GM13976 (cell line): ENCODE results near the gene TMEM186.

ENCODE experiments used
- DNase-seq: peaks from one replicate; pipeline ENCODE4 v3.0.0; 2012; ENCODE audit warnings: low spot score
- in situ Hi-C: fragments of 300-500 bp; cut with MboI; formaldehyde crosslinking; loops from one replicate; pipeline ENCODE4 v1.12.0; 2022; ENCODE audit warnings: low sequenced_read_pairs, mixed read lengths, inconsistent platforms; ENCODE audit not compliant: unreplicated experiment
- TF ChIP-seq, protein P1 (sequence below): IDR thresholded peaks from 2 replicates; pipeline ENCODE4 v1.5.1; 2012; ENCODE audit warnings: borderline replicate concordance, mild to moderate bottlenecking; ENCODE audit not compliant: insufficient read depth; ENCODE audit errors: extremely low read depth, missing control alignments, control extremely low read depth

The TMEM186 gene

GRCh38 chr16:8819411-8820034 is 22.1 kb upstream of the TMEM186 start:
- no peak for DNase-seq
- in situ Hi-C loops, result no loop called here
- TF ChIP-seq, protein P1, sequence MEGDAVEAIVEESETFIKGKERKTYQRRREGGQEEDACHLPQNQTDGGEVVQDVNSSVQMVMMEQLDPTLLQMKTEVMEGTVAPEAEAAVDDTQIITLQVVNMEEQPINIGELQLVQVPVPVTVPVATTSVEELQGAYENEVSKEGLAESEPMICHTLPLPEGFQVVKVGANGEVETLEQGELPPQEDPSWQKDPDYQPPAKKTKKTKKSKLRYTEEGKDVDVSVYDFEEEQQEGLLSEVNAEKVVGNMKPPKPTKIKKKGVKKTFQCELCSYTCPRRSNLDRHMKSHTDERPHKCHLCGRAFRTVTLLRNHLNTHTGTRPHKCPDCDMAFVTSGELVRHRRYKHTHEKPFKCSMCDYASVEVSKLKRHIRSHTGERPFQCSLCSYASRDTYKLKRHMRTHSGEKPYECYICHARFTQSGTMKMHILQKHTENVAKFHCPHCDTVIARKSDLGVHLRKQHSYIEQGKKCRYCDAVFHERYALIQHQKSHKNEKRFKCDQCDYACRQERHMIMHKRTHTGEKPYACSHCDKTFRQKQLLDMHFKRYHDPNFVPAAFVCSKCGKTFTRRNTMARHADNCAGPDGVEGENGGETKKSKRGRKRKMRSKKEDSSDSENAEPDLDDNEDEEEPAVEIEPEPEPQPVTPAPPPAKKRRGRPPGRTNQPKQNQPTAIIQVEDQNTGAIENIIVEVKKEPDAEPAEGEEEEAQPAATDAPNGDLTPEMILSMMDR, result no peak

GRCh38 chr16:8818504-8819270 is 21.2 kb upstream of the TMEM186 start:
- DNase-seq, result peak; percentile 79
- TF ChIP-seq, protein P1, result no peak
- in situ Hi-C loops, result no loop called here

GRCh38 chr16:8816967-8817655 is 19.7 kb upstream of the TMEM186 start:
- TF ChIP-seq, protein P1, result no peak
- in situ Hi-C loops, result no loop called here
- DNase-seq, result no peak

- DNase-seq, result no peak
- TF ChIP-seq, protein P1, result no peak
- in situ Hi-C loops, result no loop called here
Measured at GRCh38 chr16:8814095-8814806, 16.8 kb upstream of the TMEM186 start.

- DNase-seq, result no peak
- in situ Hi-C loops, result no loop called here
- TF ChIP-seq, protein P1, result no peak
Measured at GRCh38 chr16:8812162-8812843, 14.9 kb upstream of the TMEM186 start.
